ENCODE results near the gene OXNAD1.

OXNAD1 gene

GRCh38 chr3:16224325-16224724 is 40.7 kb upstream of the OXNAD1 start:
- Mint-ChIP-seq H3K27ac (no peak overlapping the region), H3K9me3 (peaks cover 12% of the 10 kb centered on the region), H3K27me3 (ENCODE audit: low read depth, poor library complexity) (peaks cover 2% of the 10 kb centered on the region), H3K4me1 (peaks cover 3% of the 10 kb centered on the region), H3K36me3 (ENCODE audit: low read depth) (no peaks in the 10 kb centered on the region), H3K4me3 (no peak overlapping the region)
- no peak for DNase-seq
- TF ChIP-seq, protein P1, sequence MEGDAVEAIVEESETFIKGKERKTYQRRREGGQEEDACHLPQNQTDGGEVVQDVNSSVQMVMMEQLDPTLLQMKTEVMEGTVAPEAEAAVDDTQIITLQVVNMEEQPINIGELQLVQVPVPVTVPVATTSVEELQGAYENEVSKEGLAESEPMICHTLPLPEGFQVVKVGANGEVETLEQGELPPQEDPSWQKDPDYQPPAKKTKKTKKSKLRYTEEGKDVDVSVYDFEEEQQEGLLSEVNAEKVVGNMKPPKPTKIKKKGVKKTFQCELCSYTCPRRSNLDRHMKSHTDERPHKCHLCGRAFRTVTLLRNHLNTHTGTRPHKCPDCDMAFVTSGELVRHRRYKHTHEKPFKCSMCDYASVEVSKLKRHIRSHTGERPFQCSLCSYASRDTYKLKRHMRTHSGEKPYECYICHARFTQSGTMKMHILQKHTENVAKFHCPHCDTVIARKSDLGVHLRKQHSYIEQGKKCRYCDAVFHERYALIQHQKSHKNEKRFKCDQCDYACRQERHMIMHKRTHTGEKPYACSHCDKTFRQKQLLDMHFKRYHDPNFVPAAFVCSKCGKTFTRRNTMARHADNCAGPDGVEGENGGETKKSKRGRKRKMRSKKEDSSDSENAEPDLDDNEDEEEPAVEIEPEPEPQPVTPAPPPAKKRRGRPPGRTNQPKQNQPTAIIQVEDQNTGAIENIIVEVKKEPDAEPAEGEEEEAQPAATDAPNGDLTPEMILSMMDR (IDR thresholded peaks at IDR 0.05): no peak

DNA sequence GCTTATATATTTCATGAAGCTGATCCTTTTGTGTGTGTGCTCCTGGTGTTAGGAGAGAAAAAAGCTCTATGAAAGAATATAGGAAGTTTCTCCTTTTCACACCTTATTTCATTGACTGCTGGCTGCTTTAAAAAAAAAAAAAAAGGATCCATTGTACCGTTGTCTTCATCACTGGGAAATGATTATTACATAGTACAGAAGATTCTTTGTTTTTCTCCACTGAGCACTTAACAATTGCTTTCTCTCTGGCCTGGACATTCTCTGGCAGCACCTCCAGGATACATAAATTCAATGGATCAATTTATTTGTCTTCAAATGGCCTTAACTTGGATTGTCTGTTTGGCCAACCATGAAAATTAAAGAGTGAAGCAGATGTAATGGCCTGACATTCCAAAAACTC is 37.4 kb upstream of the OXNAD1 start:
- peaks cover 5% of the 10 kb centered on the region for H3K9me3 Mint-ChIP-seq
- TF ChIP-seq, protein P1 (IDR thresholded peaks at IDR 0.05): no peak
- peaks cover 14% of the 10 kb centered on the region for H3K4me1 Mint-ChIP-seq
- no peak overlapping the region for H3K4me3 Mint-ChIP-seq
- no peaks in the 10 kb centered on the region for H3K36me3 Mint-ChIP-seq (ENCODE audit: low read depth)
- H3K27ac Mint-ChIP-seq: no peak overlapping the region
- DNase-seq: no peak
- peaks cover 2% of the 10 kb centered on the region for H3K27me3 Mint-ChIP-seq (ENCODE audit: low read depth, poor library complexity)

DNA sequence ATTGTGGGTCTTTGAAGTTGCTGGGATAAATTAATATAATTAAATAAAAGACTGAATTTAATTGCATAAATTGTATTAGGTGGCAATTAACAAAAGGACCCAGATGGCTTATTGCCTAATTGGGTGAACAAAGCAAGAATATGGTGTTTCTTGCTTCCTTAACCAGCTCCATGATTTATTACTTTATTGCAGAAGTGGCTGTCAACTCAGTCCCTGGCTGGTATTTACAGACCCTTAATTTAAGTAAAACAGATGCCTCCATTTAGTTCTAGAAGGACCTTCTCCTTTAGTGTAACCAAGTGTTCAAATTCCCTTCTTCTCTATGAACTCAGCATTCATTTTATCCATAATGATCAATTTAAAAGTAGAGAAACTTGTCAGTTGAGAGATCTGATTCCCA is 35.3 kb upstream of the OXNAD1 start:
- no peak for DNase-seq
- peaks cover 9% of the 10 kb centered on the region for H3K9me3 Mint-ChIP-seq
- TF ChIP-seq, protein P1 (IDR thresholded peaks at IDR 0.05): no peak
- H3K27me3 Mint-ChIP-seq (ENCODE audit: low read depth, poor library complexity): peaks cover 2% of the 10 kb centered on the region
- H3K4me1 Mint-ChIP-seq: peaks cover 14% of the 10 kb centered on the region
- peak overlapping the region; percentile 23 for H3K27ac Mint-ChIP-seq
- no peaks in the 10 kb centered on the region for H3K36me3 Mint-ChIP-seq (ENCODE audit: low read depth)
- H3K4me3 Mint-ChIP-seq: no peak overlapping the region

GRCh38 chr3:16231983-16232382 is 33.0 kb upstream of the OXNAD1 start:
- no peak overlapping the region for H3K4me3 Mint-ChIP-seq
- TF ChIP-seq, protein P1 (IDR thresholded peaks at IDR 0.05): no peak

GRCh38 chr3:16233806-16234205 is 31.2 kb upstream of the OXNAD1 start:
- H3K4me1 Mint-ChIP-seq: peaks cover 14% of the 10 kb centered on the region
- no peaks in the 10 kb centered on the region for H3K36me3 Mint-ChIP-seq (ENCODE audit: low read depth)
- no peak for DNase-seq
- TF ChIP-seq, protein P1 (IDR thresholded peaks at IDR 0.05): no peak
- H3K9me3 Mint-ChIP-seq: peaks cover 4% of the 10 kb centered on the region
- no peak overlapping the region for H3K27ac Mint-ChIP-seq
- H3K4me3 Mint-ChIP-seq: no peak overlapping the region
- no peaks in the 10 kb centered on the region for H3K27me3 Mint-ChIP-seq (ENCODE audit: low read depth, poor library complexity)

More at GRCh38 chr3:16231983-16232382, 33.0 kb upstream of the OXNAD1 start:
- no peak for DNase-seq
- peaks cover 14% of the 10 kb centered on the region for H3K4me1 Mint-ChIP-seq
- no peaks in the 10 kb centered on the region for H3K27me3 Mint-ChIP-seq (ENCODE audit: low read depth, poor library complexity)
- no peaks in the 10 kb centered on the region for H3K36me3 Mint-ChIP-seq (ENCODE audit: low read depth)
- H3K9me3 Mint-ChIP-seq: peaks cover 4% of the 10 kb centered on the region
- peak overlapping the region; percentile 19 for H3K27ac Mint-ChIP-seq

GRCh38 chr3:16234281-16234680 is 30.7 kb upstream of the OXNAD1 start:
- peaks cover 16% of the 10 kb centered on the region for H3K4me1 Mint-ChIP-seq
- H3K9me3 Mint-ChIP-seq: peaks cover 4% of the 10 kb centered on the region
- no peak overlapping the region for H3K27ac Mint-ChIP-seq
- H3K27me3 Mint-ChIP-seq (ENCODE audit: low read depth, poor library complexity): no peaks in the 10 kb centered on the region
- DNase-seq: no peak
- TF ChIP-seq, protein P1 (IDR thresholded peaks at IDR 0.05): no peak
- H3K36me3 Mint-ChIP-seq (ENCODE audit: low read depth): no peaks in the 10 kb centered on the region
- no peak overlapping the region for H3K4me3 Mint-ChIP-seq

All from nephron progenitor cell (in vitro differentiated cells).